H1 (cell line): ENCODE measurements around the gene TMX2. TPM values are rescaled to one million over a fixed set of nuclear protein-coding genes. Genes with fewer than 3 reads are reported as not detected.

Source experiments
- ASH2L ChIP-seq: fragments of 200-600, 300-600 bp; sonication (generic); IDR thresholded peaks from one replicate; pipeline ENCODE4 v1.7.1; 2017; ENCODE audit warnings: low read length
- ATF2 ChIP-seq: IDR thresholded peaks from 2 replicates; pipeline ENCODE4 v1.6.1; 2012; ENCODE audit warnings: low read length, inconsistent platforms
- BACH1 ChIP-seq: IDR thresholded peaks from 2 replicates; pipeline ENCODE4 v1.6.1; 2012; ENCODE audit warnings: low read length, improper control_type of control experiment
- CBX5 ChIP-seq: fragments of 300-800, 300-1000 bp; sonication (generic); IDR thresholded peaks from 2 replicates; pipeline ENCODE4 v1.7.1; 2016; ENCODE audit warnings: antibody characterized with exemption, low read length, low read depth
- CEBPB ChIP-seq: IDR thresholded peaks from 2 replicates; pipeline ENCODE4 v1.6.1; 2012; ENCODE audit warnings: low read depth, low read length
- CHD2 ChIP-seq: IDR thresholded peaks from 2 replicates; pipeline ENCODE4 v1.6.1; 2012; ENCODE audit warnings: low read length, improper control_type of control experiment
- JUND ChIP-seq: IDR thresholded peaks from 2 replicates; pipeline ENCODE4 v1.6.1; 2011; ENCODE audit warnings: mild to moderate bottlenecking, improper control_type of control experiment, low read length
- POLR2AphosphoS5 ChIP-seq: IDR thresholded peaks from 2 replicates; pipeline ENCODE4 v1.6.1; 2011; ENCODE audit warnings: low read depth, low read length
- RBBP5 ChIP-seq: IDR thresholded peaks from 2 replicates; pipeline ENCODE4 v1.7.1; 2012; ENCODE audit warnings: low read depth, mild to moderate bottlenecking, inconsistent platforms, low read length, moderate library complexity, borderline replicate concordance
- SP1 ChIP-seq: IDR thresholded peaks from 2 replicates; pipeline ENCODE4 v1.6.1; 2011; ENCODE audit warnings: low read depth, low read length
- polyA plus RNA-seq, 7 experiments: library from polyadenylated mRNA; depleted of rRNA in 3 of 7; stranded (reverse) in 5 of 7; unstranded in 2 of 7; fragments of >200 nt in 5 of 7; fragments of 200-250 nt in 2 of 7; gene quantifications; 1 replicate in 5 of 7; 2 replicates in 1 of 7; 4 replicates in 1 of 7; pipeline versions ENCODE4 v1.2.1 to v1.2.3, GENCODE V29; 2011 to 2013; ENCODE audit warnings: missing spikeins in 2 of 7, mixed read lengths in 2 of 7
- total RNA-seq: library from RNA; stranded (reverse); fragmentation: NEBNext Ultra II Directional; extraction: Animal tissue kit (Norgen Biotek cat#: 25700); gene quantifications from 2 replicates; pipeline ENCODE4 v1.2.1, GENCODE V29; 2021

The TMX2 gene
- total and polyA plus RNA-seq, 2 of the 8 experiments (the other 6 are each of a cell fraction or from before 2014, with no cell fraction given): 70.4 to 100.0 TPM

- TF ChIP-seq CEBPB (peak; percentile 41; the same call in 1 of the 2 replicates), ASH2L (peak; percentile 87), BACH1 (no peak), SP1 (peak; percentile 93), CBX5 (no peak), ATF2 (no peak; the same call in 1 of the 2 replicates), CHD2 (peak; percentile 81), JUND (peak; percentile 84), RBBP5 (peak; percentile 56; the same call in 1 of the 2 replicates), POLR2AphosphoS5 (peak; percentile 94)
Observed at GRCh38 chr11:57741132-57742086, 29.0 kb downstream of the TMX2 start, which contains the start of gene SELENOH (continued).
